MM.1S (cell line): Measurements from ENCODE around the gene GBP4.

Source experiments
- DNase-seq: peaks from one replicate; pipeline ENCODE4 v3.0.0-alpha.2; 2015
- H2AFZ ChIP-seq: fragments of 300-600 bp; sonication (generic); 2 replicates; pipeline ENCODE4 v1.6.0; 2016; ENCODE audit warnings: antibody characterized with exemption, low read length
- H3F3A ChIP-seq: fragments of 300-600 bp; sonication (generic); 2 replicates; pipeline ENCODE4 v1.6.1; 2016; ENCODE audit warnings: mild to moderate bottlenecking, antibody characterized with exemption, low read length, moderate library complexity, mixed read lengths; ENCODE audit not compliant: insufficient read depth
- H3K27ac ChIP-seq: fragments of 300-600 bp; sonication (generic); 2 replicates; pipeline ENCODE4 v1.5.1; 2016; ENCODE audit warnings: mild to moderate bottlenecking, low read length
- H3K27me3 ChIP-seq: fragments of 300-600 bp; sonication (generic); replicated peaks from 2 replicates; pipeline ENCODE4 v1.6.0; 2016; ENCODE audit warnings: low read length; ENCODE audit not compliant: insufficient read depth
- H3K36me3 ChIP-seq: fragments of 300-600 bp; sonication (generic); replicated peaks from 2 replicates; pipeline ENCODE4 v1.6.1; 2016; ENCODE audit warnings: mild to moderate bottlenecking, low read length, mixed read lengths; ENCODE audit not compliant: insufficient read depth
- H3K4me1 ChIP-seq: fragments of 300-600 bp; sonication (generic); 2 replicates; pipeline ENCODE4 v1.6.1; 2016; ENCODE audit warnings: low read length, mixed read lengths
- H3K4me2 ChIP-seq: fragments of 300-600 bp; sonication (generic); 2 replicates; pipeline ENCODE4 v1.6.0; 2016; ENCODE audit warnings: low read depth, low read length
- H3K4me3 ChIP-seq: fragments of 300-600 bp; sonication (generic); 2 replicates; pipeline ENCODE4 v1.5.1; 2016; ENCODE audit warnings: low read length, mixed read lengths
- H3K79me2 ChIP-seq: fragments of 300-600 bp; sonication (generic); 2 replicates; pipeline ENCODE4 v1.6.1; 2016; ENCODE audit warnings: mixed run types, low read length, mixed read lengths
- H3K9ac ChIP-seq: fragments of 300-600 bp; sonication (generic); 2 replicates; pipeline ENCODE4 v1.6.1; 2016; ENCODE audit warnings: low read length, mixed read lengths
- H3K9me2 ChIP-seq: fragments of 300-600 bp; sonication (generic); replicated peaks from 2 replicates; pipeline ENCODE4 v1.6.1; 2016; ENCODE audit warnings: mild to moderate bottlenecking, low read length, mixed read lengths; ENCODE audit not compliant: insufficient read depth
- H3K9me3 ChIP-seq: fragments of 300-600 bp; sonication (generic); replicated peaks from 2 replicates; pipeline ENCODE4 v1.6.1; 2016; ENCODE audit warnings: mild to moderate bottlenecking, low read length, mixed read lengths; ENCODE audit not compliant: insufficient read depth
- H4K20me1 ChIP-seq: fragments of 300-600 bp; sonication (generic); 2 replicates; pipeline ENCODE4 v1.6.1; 2016; ENCODE audit warnings: mild to moderate bottlenecking, low read length, moderate library complexity, mixed read lengths; ENCODE audit not compliant: insufficient read depth
- EZH2 ChIP-seq: fragments of 300-600 bp; sonication (generic); optimal IDR thresholded peaks from 2 replicates; pipeline ENCODE3; 2017; ENCODE audit warnings: low read depth, mild to moderate bottlenecking, antibody characterized with exemption, low read length, mixed read lengths
- EZH2phosphoT487 ChIP-seq: fragments of 300-600 bp; sonication (generic); IDR thresholded peaks from 2 replicates; pipeline ENCODE4 v1.6.1; 2018; ENCODE audit warnings: antibody characterized with exemption, low read length
- TF ChIP-seq, protein P1 (sequence below): fragments of 300-600 bp; sonication (generic); IDR thresholded peaks from 2 replicates; pipeline ENCODE4 v1.5.1; 2016; ENCODE audit warnings: antibody characterized with exemption, low read length, mixed read lengths

GBP4 gene

DNA sequence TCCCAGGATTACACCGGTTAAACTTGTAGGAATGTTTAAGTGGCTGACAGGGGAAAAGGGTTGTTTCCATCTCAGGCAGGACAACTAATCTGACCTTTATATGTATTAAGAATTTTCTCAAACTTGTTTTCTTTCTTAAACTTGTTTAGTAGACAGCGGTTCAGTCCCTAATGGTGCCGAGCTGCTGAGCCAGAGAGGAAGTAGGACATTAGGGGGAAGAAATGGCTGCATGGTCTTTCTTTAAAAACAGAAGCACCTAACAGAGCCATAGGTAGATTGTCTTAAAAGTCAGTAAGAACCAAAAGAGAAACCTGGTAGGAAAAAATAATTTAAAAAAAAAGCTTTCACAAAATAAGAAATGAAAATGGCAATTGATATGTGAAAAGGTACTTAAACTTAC, 3.3 kb downstream of the GBP4 start:
- H3K27me3 ChIP-seq = no peaks in the 10 kb centered on the region

GRCh38 chr1:89191314-89191713, 7.4 kb downstream of the GBP4 start:
- no peaks in the 10 kb centered on the region for H3K9me3 ChIP-seq
- no peaks in the 10 kb centered on the region for H3K79me2 ChIP-seq
- H3K27me3 ChIP-seq = no peaks in the 10 kb centered on the region
- no peak overlapping the region for H3K9ac ChIP-seq
- no peaks in the 10 kb centered on the region for H3F3A ChIP-seq
- no peak overlapping the region for H2AFZ ChIP-seq
- H3K9me2 ChIP-seq = no peaks in the 10 kb centered on the region
- H3K36me3 ChIP-seq = no peaks in the 10 kb centered on the region
- no peak overlapping the region for H3K4me2 ChIP-seq
- DNase-seq = no peak
- H3K4me3 ChIP-seq = no peak overlapping the region
- TF ChIP-seq, protein P1, sequence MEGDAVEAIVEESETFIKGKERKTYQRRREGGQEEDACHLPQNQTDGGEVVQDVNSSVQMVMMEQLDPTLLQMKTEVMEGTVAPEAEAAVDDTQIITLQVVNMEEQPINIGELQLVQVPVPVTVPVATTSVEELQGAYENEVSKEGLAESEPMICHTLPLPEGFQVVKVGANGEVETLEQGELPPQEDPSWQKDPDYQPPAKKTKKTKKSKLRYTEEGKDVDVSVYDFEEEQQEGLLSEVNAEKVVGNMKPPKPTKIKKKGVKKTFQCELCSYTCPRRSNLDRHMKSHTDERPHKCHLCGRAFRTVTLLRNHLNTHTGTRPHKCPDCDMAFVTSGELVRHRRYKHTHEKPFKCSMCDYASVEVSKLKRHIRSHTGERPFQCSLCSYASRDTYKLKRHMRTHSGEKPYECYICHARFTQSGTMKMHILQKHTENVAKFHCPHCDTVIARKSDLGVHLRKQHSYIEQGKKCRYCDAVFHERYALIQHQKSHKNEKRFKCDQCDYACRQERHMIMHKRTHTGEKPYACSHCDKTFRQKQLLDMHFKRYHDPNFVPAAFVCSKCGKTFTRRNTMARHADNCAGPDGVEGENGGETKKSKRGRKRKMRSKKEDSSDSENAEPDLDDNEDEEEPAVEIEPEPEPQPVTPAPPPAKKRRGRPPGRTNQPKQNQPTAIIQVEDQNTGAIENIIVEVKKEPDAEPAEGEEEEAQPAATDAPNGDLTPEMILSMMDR = no peak
- H4K20me1 ChIP-seq = no peaks in the 10 kb centered on the region
- no peaks in the 10 kb centered on the region for H3K4me1 ChIP-seq
- H3K27ac ChIP-seq = no peak overlapping the region

More for the DNA sequence above, 3.3 kb downstream of the GBP4 start:
- DNase-seq = no peak
- Histone ChIP-seq H3K27ac (no peak overlapping the region), H3K4me2 (no peak overlapping the region), H3F3A (peaks cover 9% of the 10 kb centered on the region), H3K4me1 (peaks cover 4% of the 10 kb centered on the region), H3K4me3 (no peak overlapping the region), H3K9ac (no peak overlapping the region), H2AFZ (no peak overlapping the region), H4K20me1 (no peaks in the 10 kb centered on the region), H3K9me3 (no peaks in the 10 kb centered on the region), H3K9me2 (no peaks in the 10 kb centered on the region), H3K36me3 (no peaks in the 10 kb centered on the region), H3K79me2 (no peaks in the 10 kb centered on the region)
- no peak for TF ChIP-seq EZH2phosphoT487
- no peak for TF ChIP-seq EZH2
- TF ChIP-seq, protein P1 = no peak

- Histone ChIP-seq H3K79me2 (no peaks in the 10 kb centered on the region), H3K27ac (no peak overlapping the region), H3K4me3 (no peak overlapping the region), H3K9ac (no peak overlapping the region), H2AFZ (no peak overlapping the region), H3K9me3 (no peaks in the 10 kb centered on the region), H3K4me2 (no peak overlapping the region), H4K20me1 (no peaks in the 10 kb centered on the region), H3K27me3 (no peaks in the 10 kb centered on the region), H3K36me3 (no peaks in the 10 kb centered on the region), H3K4me1 (no peaks in the 10 kb centered on the region), H3K9me2 (no peaks in the 10 kb centered on the region), H3F3A (no peaks in the 10 kb centered on the region)
- TF ChIP-seq EZH2phosphoT487 (no peak), EZH2 (no peak)
- TF ChIP-seq, protein P1 = no peak
- DNase-seq = no peak
Observed at GRCh38 chr1:89190017-89190416, 8.7 kb downstream of the GBP4 start.
